Astrocyte of the hippocampus (primary cell): ENCODE results near the gene THAP10.
"Not testable (repeated sequence)": the region's sequence is repeated elsewhere in the genome, so short reads cannot be mapped to it uniquely, and the experiment has no call there.

Source experiments
- DNase-seq: peaks from one replicate; pipeline ENCODE4 v3.0.0; 2011; ENCODE audit warnings: low read depth, low spot score

The THAP10 gene

GRCh38 chr15:70892002-70892911 is at the start of gene THAP10, which contains the start of gene LRRC49:
TSS of gene THAP10 (minus strand) at chr15:70892433. CDS start at chr15:70892272, 161 bp downstream.
TSS of gene LRRC49 (plus strand) at chr15:70892826. CDS start at chr15:70892895, 69 bp downstream.
- DNase-seq = peak; percentile 96

GRCh38 chr15:70936326-70936725 is 44.1 kb upstream of the THAP10 start:
- peak; percentile 52 for DNase-seq

GRCh38 chr15:70935631-70936030 is 43.4 kb upstream of the THAP10 start:
- DNase-seq = no peak

GRCh38 chr15:70933411-70933810 is 41.2 kb upstream of the THAP10 start:
- no peak for DNase-seq

- no peak for DNase-seq
Observed at GRCh38 chr15:70932397-70932796, 40.2 kb upstream of the THAP10 start.

- DNase-seq = no peak
Observed at GRCh38 chr15:70931821-70932220, 39.6 kb upstream of the THAP10 start.

GRCh38 chr15:70926914-70927313 is 34.7 kb upstream of the THAP10 start:
- DNase-seq = not testable (repeated sequence)

GRCh38 chr15:70923311-70924080 is 31.3 kb upstream of the THAP10 start:
- DNase-seq = no peak

- DNase-seq = no peak
Observed at GRCh38 chr15:70922119-70922518, 29.9 kb upstream of the THAP10 start.

- DNase-seq = no peak
Observed at GRCh38 chr15:70920981-70921696, 28.9 kb upstream of the THAP10 start.

GRCh38 chr15:70917955-70918354 is 25.7 kb upstream of the THAP10 start:
- DNase-seq = no peak

GRCh38 chr15:70916531-70916930 is 24.3 kb upstream of the THAP10 start:
- no peak for DNase-seq

- DNase-seq = no peak
Observed at GRCh38 chr15:70912187-70912586, 20.0 kb upstream of the THAP10 start.

GRCh38 chr15:70910958-70911357 is 18.7 kb upstream of the THAP10 start:
- DNase-seq = peak; percentile 4

GRCh38 chr15:70907784-70908471 is 15.7 kb upstream of the THAP10 start:
- no peak for DNase-seq

- DNase-seq = peak; percentile 73
Observed at GRCh38 chr15:70906842-70907241, 14.6 kb upstream of the THAP10 start.

GRCh38 chr15:70902107-70902506 is 9.9 kb upstream of the THAP10 start:
- peak; percentile 65 for DNase-seq

GRCh38 chr15:70892912-70893560 is 803 bp upstream of the THAP10 start:
- DNase-seq = peak; percentile 73

GRCh38 chr15:70882361-70882760 is 9.9 kb downstream of the THAP10 start:
- DNase-seq = no peak

GRCh38 chr15:70880781-70881180 is 11.5 kb downstream of the THAP10 start:
- DNase-seq = no peak

- no peak for DNase-seq
Observed at GRCh38 chr15:70879401-70879800, 12.8 kb downstream of the THAP10 start.
